ENCODE results near the gene HOXA6.

The HOXA6 gene

GRCh38 chr7:27121684-27122076, 25.9 kb downstream of the HOXA6 start:
- no peak for DNase-seq (ENCODE audit: low read depth)

GRCh38 chr7:27119412-27119911, 28.1 kb downstream of the HOXA6 start:
- no peak for DNase-seq (ENCODE audit: low read depth)

- DNase-seq (ENCODE audit: low read depth) = no peak
Observed at GRCh38 chr7:27118580-27118979, 29.0 kb downstream of the HOXA6 start.

GRCh38 chr7:27117887-27118491, 29.6 kb downstream of the HOXA6 start:
- DNase-seq (ENCODE audit: low read depth) = no peak

GRCh38 chr7:27116962-27117886, 30.4 kb downstream of the HOXA6 start:
- no peak for DNase-seq (ENCODE audit: low read depth)

- DNase-seq (ENCODE audit: low read depth) = no peak
Observed at GRCh38 chr7:27116031-27116961, 31.3 kb downstream of the HOXA6 start.

GRCh38 chr7:27115221-27116026, 32.1 kb downstream of the HOXA6 start:
- DNase-seq (ENCODE audit: low read depth) = no peak

- no peak for DNase-seq (ENCODE audit: low read depth)
Observed at GRCh38 chr7:27114881-27115220, 32.7 kb downstream of the HOXA6 start.

GRCh38 chr7:27113991-27114769, 33.4 kb downstream of the HOXA6 start:
- DNase-seq (ENCODE audit: low read depth) = no peak

- DNase-seq (ENCODE audit: low read depth) = no peak
Observed at GRCh38 chr7:27112955-27113949, 34.3 kb downstream of the HOXA6 start.

- DNase-seq (ENCODE audit: low read depth) = no peak
Observed at GRCh38 chr7:27112361-27112760, 35.2 kb downstream of the HOXA6 start.

GRCh38 chr7:27111751-27112277, 35.8 kb downstream of the HOXA6 start:
- no peak for DNase-seq (ENCODE audit: low read depth)

GRCh38 chr7:27111042-27111750, 36.4 kb downstream of the HOXA6 start:
- no peak for DNase-seq (ENCODE audit: low read depth)

- DNase-seq (ENCODE audit: low read depth) = no peak
Observed at GRCh38 chr7:27110186-27111031, 37.2 kb downstream of the HOXA6 start.

- DNase-seq (ENCODE audit: low read depth) = no peak
Observed at GRCh38 chr7:27109466-27110185, 37.9 kb downstream of the HOXA6 start.

GRCh38 chr7:27108390-27109127, 39.0 kb downstream of the HOXA6 start:
- no peak for DNase-seq (ENCODE audit: low read depth)
